HUES64 (cell line): ENCODE results near the gene LOXL1.

Source experiments
- H3K27ac ChIP-seq: 2 replicates; pipeline ENCODE4 v1.7.0; 2013; ENCODE audit warnings: low read depth, low read length, inconsistent platforms
- H3K27me3 ChIP-seq: 2 replicates; pipeline ENCODE4 v1.6.1; 2013; ENCODE audit warnings: mild to moderate bottlenecking, low read length; ENCODE audit not compliant: insufficient read depth
- H3K36me3 ChIP-seq: 2 replicates; pipeline ENCODE4 v1.6.1; 2013; ENCODE audit warnings: mild to moderate bottlenecking, low read length; ENCODE audit not compliant: insufficient read depth
- H3K4me1 ChIP-seq: 2 replicates; pipeline ENCODE4 v1.6.1; 2013; ENCODE audit warnings: mild to moderate bottlenecking, low read length, moderate library complexity; ENCODE audit not compliant: insufficient read depth
- H3K4me3 ChIP-seq: 2 replicates; pipeline ENCODE4 v1.5.1; 2013; ENCODE audit warnings: mild to moderate bottlenecking, low read length, moderate library complexity
- H3K9ac ChIP-seq: 2 replicates; pipeline ENCODE4 v1.6.1; 2013; ENCODE audit warnings: mild to moderate bottlenecking, low read depth, low read length
- H3K9me3 ChIP-seq: 2 replicates; pipeline ENCODE4 v1.6.1; 2013; ENCODE audit warnings: low read depth, low read length; ENCODE audit not compliant: insufficient read depth
- WGBS: fragments of 150-250, 120-280 bp; methylation state at CpG from one replicate; pipeline ENCODE4 v1.1.7; 2013; ENCODE audit warnings: missing lambda C conversion rate; 5-methylcytosine and 5-hydroxymethylcytosine counted together

LOXL1 gene

GRCh38 chr15:73912030-73912596 lies 14.1 kb upstream of the LOXL1 start:
- H3K9ac ChIP-seq = no peak overlapping the region
- peaks cover 4% of the 10 kb centered on the region; the same call in 1 of the 2 replicates for H3K36me3 ChIP-seq
- 0 out of 2 replicates have a peak, but pooled peaks cover 4% of the 10 kb centered on the region for H3K9me3 ChIP-seq
- no peaks in the 10 kb centered on the region for H3K27me3 ChIP-seq
- no peak overlapping the region for H3K27ac ChIP-seq
- H3K4me3 ChIP-seq = no peak overlapping the region
- 92% methylated on average over 6 of the region's 7 CpGs for WGBS
- H3K4me1 ChIP-seq = no peaks in the 10 kb centered on the region

GRCh38 chr15:73914145-73914544 lies 12.1 kb upstream of the LOXL1 start:
- H3K27me3 ChIP-seq = no peaks in the 10 kb centered on the region
- no peaks in the 10 kb centered on the region for H3K4me1 ChIP-seq
- 0 out of 2 replicates have a peak, but pooled peaks cover 4% of the 10 kb centered on the region for H3K9me3 ChIP-seq
- no peak overlapping the region for H3K4me3 ChIP-seq
- H3K27ac ChIP-seq = no peak overlapping the region
- no peak overlapping the region for H3K9ac ChIP-seq
- H3K36me3 ChIP-seq = peaks cover 15% of the 10 kb centered on the region; the same call in 1 of the 2 replicates
- 85% methylated on average over 3 of the region's 3 CpGs for WGBS

DNA sequence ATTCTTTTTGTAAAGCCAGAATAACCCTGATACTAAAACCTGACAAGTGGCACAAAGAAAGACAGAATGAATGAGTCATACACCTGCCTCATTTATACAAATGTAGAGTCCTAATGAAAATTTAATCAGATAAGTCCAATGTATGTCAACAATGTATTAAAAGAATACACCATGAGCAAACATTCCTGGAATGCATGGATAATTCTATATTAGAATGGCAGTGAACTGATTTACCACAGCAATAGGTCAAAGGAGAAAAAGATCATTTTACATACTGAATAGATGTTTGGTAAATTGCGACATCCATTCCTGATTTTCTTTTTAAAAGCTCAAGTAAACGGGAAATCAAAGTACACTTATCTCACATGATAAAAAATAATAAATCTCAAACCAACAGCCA lies 11.2 kb upstream of the LOXL1 start:
- H3K27ac ChIP-seq = no peak overlapping the region
- H3K9ac ChIP-seq = no peak overlapping the region
- WGBS = 80% methylated on average over 2 of the region's 2 CpGs
- no peaks in the 10 kb centered on the region for H3K4me1 ChIP-seq
- no peak overlapping the region for H3K4me3 ChIP-seq
- peaks cover 15% of the 10 kb centered on the region; the same call in 1 of the 2 replicates for H3K36me3 ChIP-seq
- 0 out of 2 replicates have a peak, but pooled peaks cover 4% of the 10 kb centered on the region for H3K9me3 ChIP-seq
- H3K27me3 ChIP-seq = no peaks in the 10 kb centered on the region

- 91% methylated on average over 3 of the region's 3 CpGs for WGBS
These were observed 7.5 kb upstream of the LOXL1 start for GRCh38 chr15:73918784-73919183.

GRCh38 chr15:73919706-73920105 lies 6.6 kb upstream of the LOXL1 start:
- no peak overlapping the region for H3K27ac ChIP-seq
- WGBS = 92% methylated on average over 6 of the region's 6 CpGs

More at GRCh38 chr15:73918784-73919183, 7.5 kb upstream of the LOXL1 start:
- Histone ChIP-seq H3K27me3 (no peaks in the 10 kb centered on the region), H3K4me1 (peaks cover 24% of the 10 kb centered on the region), H3K36me3 (peaks cover 15% of the 10 kb centered on the region; the same call in 1 of the 2 replicates), H3K27ac (no peak overlapping the region), H3K4me3 (no peak overlapping the region), H3K9me3 (0 out of 2 replicates have a peak, but pooled peaks cover 4% of the 10 kb centered on the region), H3K9ac (no peak overlapping the region)

DNA sequence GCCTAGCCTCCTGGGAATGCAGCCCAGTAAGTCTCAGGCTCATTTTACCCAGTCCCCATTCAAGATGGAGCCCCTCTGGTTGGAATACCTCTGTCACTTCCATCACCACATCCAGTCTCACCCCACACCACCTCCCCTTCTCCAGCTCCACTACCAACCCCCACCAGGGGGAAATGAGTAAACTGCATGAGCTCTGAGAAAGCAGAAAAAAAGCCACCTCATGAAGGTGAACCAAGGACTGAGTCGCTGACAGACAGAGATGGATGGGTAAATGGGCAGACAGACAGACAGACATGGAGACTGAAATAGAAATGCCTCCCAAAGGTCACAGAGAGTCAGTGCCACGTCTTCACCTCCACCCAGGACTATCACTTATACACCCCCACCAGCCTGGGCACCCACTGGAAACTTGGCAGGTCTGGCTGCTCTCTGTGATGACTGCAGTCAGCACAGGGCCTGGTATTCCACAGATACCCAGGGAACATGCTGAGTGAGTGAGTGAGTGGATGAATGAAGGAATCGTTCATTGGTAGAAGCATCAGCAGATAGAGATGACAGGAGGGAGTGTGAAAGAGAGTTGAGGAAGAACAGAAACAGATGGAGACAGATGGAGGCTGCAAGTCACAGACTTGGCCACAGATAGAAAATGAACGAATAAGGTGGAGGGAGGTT lies 4.9 kb upstream of the LOXL1 start:
- Histone ChIP-seq H3K4me3 (no peak overlapping the region), H3K36me3 (0 out of 2 replicates have a peak, but pooled peaks cover 11% of the 10 kb centered on the region), H3K9me3 (no peaks in the 10 kb centered on the region), H3K27me3 (no peaks in the 10 kb centered on the region), H3K9ac (no peak overlapping the region), H3K4me1 (peaks cover 47% of the 10 kb centered on the region), H3K27ac (no peak overlapping the region)
- 85% methylated on average over 4 of the region's 4 CpGs for WGBS

More at GRCh38 chr15:73919706-73920105, 6.6 kb upstream of the LOXL1 start:
- peaks cover 33% of the 10 kb centered on the region for H3K4me1 ChIP-seq
- H3K9ac ChIP-seq = no peak overlapping the region
- H3K27me3 ChIP-seq = no peaks in the 10 kb centered on the region
- H3K9me3 ChIP-seq = 0 out of 2 replicates have a peak, but pooled peaks cover 4% of the 10 kb centered on the region
- no peak overlapping the region for H3K4me3 ChIP-seq
- peaks cover 15% of the 10 kb centered on the region; the same call in 1 of the 2 replicates for H3K36me3 ChIP-seq

DNA sequence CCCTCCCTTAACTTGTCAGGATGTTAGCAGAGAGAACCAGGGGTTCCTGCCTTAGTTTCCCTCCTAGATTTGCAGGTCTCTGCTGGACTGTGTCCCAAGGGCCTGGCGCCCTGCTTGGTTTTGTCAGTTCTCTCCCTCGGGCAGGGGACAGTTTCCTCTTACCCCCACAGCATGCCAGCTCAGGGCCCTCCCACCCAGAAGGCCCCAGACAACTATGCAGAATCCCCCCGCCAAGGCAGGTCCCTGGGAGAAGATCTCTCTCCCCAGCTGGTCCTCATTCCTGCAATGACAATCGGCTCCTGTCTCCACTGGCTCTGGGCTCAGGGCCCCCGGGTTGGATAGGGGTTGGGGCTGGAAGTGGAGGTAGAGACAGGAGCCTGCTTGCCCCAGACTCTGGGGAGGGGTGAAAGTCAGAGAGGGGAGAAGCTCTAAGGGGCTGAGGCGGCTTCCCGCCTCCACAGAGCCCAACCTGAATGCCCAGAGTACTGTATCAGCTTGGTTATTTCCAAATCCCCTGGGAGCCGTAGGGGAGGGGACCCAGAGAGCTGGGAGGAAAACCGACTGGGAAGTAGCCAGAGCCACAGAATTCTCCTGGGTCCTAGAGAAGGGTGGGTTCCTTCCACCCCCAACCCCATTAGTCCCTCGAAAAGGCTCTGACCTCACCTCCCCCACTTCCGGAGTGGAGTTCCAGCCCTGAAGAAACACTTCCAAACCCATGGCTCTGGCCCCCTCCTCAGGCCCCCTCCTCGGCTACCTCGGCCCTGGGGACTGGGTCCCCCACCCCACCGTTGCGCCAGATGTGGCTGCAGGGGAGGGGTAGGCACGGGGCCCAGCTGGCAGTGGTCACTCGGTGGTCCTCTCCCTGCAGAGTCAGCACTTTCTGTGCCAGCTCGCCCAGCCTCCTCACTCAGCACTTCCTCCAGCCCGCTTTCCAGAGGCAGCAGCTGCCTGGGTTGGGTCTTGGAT lies 3.8 kb upstream of the LOXL1 start:
- H3K9ac ChIP-seq = peak overlapping the region; percentile 24; the same call in 1 of the 2 replicates
- peak overlapping the region; percentile 41 for H3K4me3 ChIP-seq
- H3K27me3 ChIP-seq = no peaks in the 10 kb centered on the region; the same call in 1 of the 2 replicates
- H3K36me3 ChIP-seq = 0 out of 2 replicates have a peak, but pooled peaks cover 11% of the 10 kb centered on the region
- H3K9me3 ChIP-seq = no peaks in the 10 kb centered on the region
- peak overlapping the region; percentile 39 for H3K27ac ChIP-seq
- H3K4me1 ChIP-seq = peaks cover 47% of the 10 kb centered on the region
- WGBS = 18% methylated on average over 19 of the region's 19 CpGs

DNA sequence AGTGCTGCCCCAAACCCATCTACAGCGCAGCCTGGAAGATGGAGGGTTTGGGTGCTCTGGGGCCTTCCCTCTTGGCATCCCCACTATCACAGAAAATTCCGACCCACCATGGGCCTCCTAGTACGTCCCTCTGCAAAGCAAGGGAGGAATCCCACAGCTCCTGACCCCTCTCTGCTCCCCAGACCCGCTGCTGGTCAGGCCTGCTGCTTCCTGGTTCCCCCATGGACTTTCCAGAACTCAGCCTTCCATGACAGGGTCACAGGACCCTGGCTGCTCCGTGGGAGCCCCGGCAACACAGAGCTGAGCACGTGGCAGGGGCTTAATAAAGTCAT lies 3.1 kb upstream of the LOXL1 start:
- Histone ChIP-seq H3K4me1 (peaks cover 49% of the 10 kb centered on the region), H3K36me3 (0 out of 2 replicates have a peak, but pooled peaks cover 7% of the 10 kb centered on the region), H3K27ac (no peak overlapping the region), H3K4me3 (peak overlapping the region; percentile 41; the same call in 1 of the 2 replicates), H3K9me3 (no peaks in the 10 kb centered on the region), H3K9ac (no peak overlapping the region), H3K27me3 (no peaks in the 10 kb centered on the region; the same call in 1 of the 2 replicates)
- WGBS = 36% methylated on average over 6 of the region's 7 CpGs

GRCh38 chr15:73923488-73924164 lies 2.6 kb upstream of the LOXL1 start:
- Histone ChIP-seq H3K9ac (no peak overlapping the region), H3K27me3 (no peaks in the 10 kb centered on the region; the same call in 1 of the 2 replicates), H3K4me3 (no peak overlapping the region), H3K27ac (no peak overlapping the region), H3K36me3 (0 out of 2 replicates have a peak, but pooled peaks cover 5% of the 10 kb centered on the region), H3K4me1 (peaks cover 50% of the 10 kb centered on the region), H3K9me3 (no peaks in the 10 kb centered on the region)
- 66% methylated on average over 6 of the region's 6 CpGs for WGBS

DNA sequence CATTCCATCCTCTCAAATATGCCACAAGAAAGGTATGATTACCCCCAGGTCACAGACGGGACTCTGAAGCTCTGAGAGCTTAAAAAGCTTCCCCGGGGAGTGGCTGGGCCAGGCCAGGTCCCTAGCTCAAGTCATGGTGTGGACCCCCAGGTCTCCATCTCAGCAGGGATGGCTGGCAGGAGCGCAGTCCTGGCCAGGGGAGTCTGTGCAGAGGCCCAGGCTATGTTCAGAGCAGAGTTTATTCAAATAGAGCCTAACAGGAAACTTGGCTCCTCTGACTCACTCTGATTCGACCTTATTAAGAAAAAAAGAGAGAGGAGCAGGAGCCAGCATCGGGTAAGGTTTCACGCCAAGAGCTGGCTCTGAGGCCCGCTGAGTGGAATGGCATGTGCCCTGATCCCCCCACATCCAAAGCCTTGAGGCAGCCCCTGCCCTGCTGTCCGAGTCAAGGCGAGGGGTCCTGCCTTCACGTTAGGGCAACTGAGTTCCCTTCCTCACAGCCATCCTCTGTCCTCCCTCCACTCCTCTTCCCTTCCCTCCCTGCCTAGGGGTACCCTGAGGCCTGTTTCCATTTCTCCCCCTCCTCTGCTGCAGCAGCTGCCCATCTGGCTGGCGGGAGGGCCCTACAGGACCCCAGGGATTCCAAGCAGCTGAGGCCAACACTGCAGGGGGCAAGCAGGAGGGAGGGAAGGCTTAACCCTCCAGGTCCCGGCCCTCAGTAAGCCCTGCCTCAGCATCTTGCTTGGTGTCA lies 1.9 kb upstream of the LOXL1 start:
- no peaks in the 10 kb centered on the region; the same call in 1 of the 2 replicates for H3K27me3 ChIP-seq
- no peak overlapping the region for H3K9ac ChIP-seq
- no peak overlapping the region for H3K4me3 ChIP-seq
- H3K4me1 ChIP-seq = peaks cover 50% of the 10 kb centered on the region
- 25% methylated on average over 12 of the region's 12 CpGs for WGBS
- H3K36me3 ChIP-seq = no peaks in the 10 kb centered on the region
- no peak overlapping the region for H3K27ac ChIP-seq
- no peaks in the 10 kb centered on the region for H3K9me3 ChIP-seq
